IMR-90 (cell line): ENCODE results near the gene CPAMD8. TPM values are rescaled to one million over a fixed set of nuclear protein-coding genes. Genes with fewer than 3 reads are reported as not detected.

Experiments used
- ATAC-seq: fragments of 200-7000 bp; cut with Tn5 transposase; 2 replicates; pipeline ENCODE4 v1.9.1; 2020; ENCODE audit warnings: low read depth, mild to moderate bottlenecking, moderate library complexity
- BruUV-seq: library from RNA; stranded (reverse); fragments of 400-500 nt; replicated peaks from 2 replicates; lab custom pipeline; 2021; lab: Mats Ljungman, UMichigan
- CTCF ChIA-PET: fragments of 300-600 bp; formaldehyde crosslinking; extraction: SDS; loops from one replicate; lab custom pipeline; 2021; ENCODE audit warnings: antibody characterized with exemption; lab: Yijun Ruan, JAX
- POLR2A ChIA-PET: fragments of 300-600 bp; sonication (Branson Sonifier 250); formaldehyde crosslinking; loops from one replicate; lab custom pipeline; 2022; ENCODE audit warnings: antibody characterized with exemption; ENCODE audit not compliant: unreplicated experiment; lab: Charles Lee
- DNase-seq: peaks from one replicate; pipeline ENCODE4 v3.0.0; 2013
- H2AFZ ChIP-seq: replicated peaks from 2 replicates; pipeline ENCODE3; 2013; ENCODE audit warnings: low read length, mild to moderate bottlenecking; ENCODE audit not compliant: poor library complexity
- H2AK5ac ChIP-seq: 2 replicates; pipeline ENCODE4 v1.6.1; 2013; ENCODE audit warnings: low read depth, low read length, inconsistent platforms
- H2AK9ac ChIP-seq: replicated peaks from 2 replicates; pipeline ENCODE3; 2013; ENCODE audit warnings: mild to moderate bottlenecking, low read depth, low read length, moderate library complexity; ENCODE audit not compliant: poor library complexity
- H2BK120ac ChIP-seq: 2 replicates; pipeline ENCODE4 v1.6.1; 2013; ENCODE audit warnings: low read depth, low read length, inconsistent platforms
- H2BK15ac ChIP-seq: 3 replicates; pipeline ENCODE4 v1.6.1; 2013; ENCODE audit warnings: low read depth, low read length, inconsistent platforms
- H2BK20ac ChIP-seq: 2 replicates; pipeline ENCODE4 v1.6.1; 2013; ENCODE audit warnings: low read depth, mild to moderate bottlenecking, inconsistent platforms, low read length, moderate library complexity
- H2BK5ac ChIP-seq: 2 replicates; pipeline ENCODE4 v1.6.1; 2013; ENCODE audit warnings: mild to moderate bottlenecking, low read depth, low read length, inconsistent platforms; ENCODE audit not compliant: poor library complexity, severe bottlenecking
- H3K14ac ChIP-seq: replicated peaks from 2 replicates; pipeline ENCODE4 v1.6.1; 2013; ENCODE audit warnings: low read depth, low read length, inconsistent platforms
- H3K18ac ChIP-seq: 2 replicates; pipeline ENCODE4 v1.6.1; 2013; ENCODE audit warnings: low read depth, low read length, control low read depth
- H3K23ac ChIP-seq: 2 replicates; pipeline ENCODE4 v1.6.1; 2013; ENCODE audit warnings: low read depth, low read length, inconsistent platforms
- H3K27ac ChIP-seq: 2 replicates; pipeline ENCODE4 v1.5.1; 2013; ENCODE audit warnings: mild to moderate bottlenecking, control low read depth, low read length; ENCODE audit not compliant: insufficient read depth
- H3K27me3 ChIP-seq: 2 replicates; pipeline ENCODE4 v1.6.1; 2013; ENCODE audit warnings: low read length; ENCODE audit not compliant: control insufficient read depth, insufficient read depth
- H3K36me3 ChIP-seq: 2 replicates; pipeline ENCODE4 v1.6.1; 2013; ENCODE audit warnings: low read length, mixed read lengths; ENCODE audit not compliant: control insufficient read depth, insufficient read depth
- H3K4ac ChIP-seq: 2 replicates; pipeline ENCODE4 v1.6.1; 2013; ENCODE audit warnings: low read depth, low read length, inconsistent platforms
- H3K4me1 ChIP-seq: 2 replicates; pipeline ENCODE4 v1.6.1; 2013; ENCODE audit warnings: low read length, mixed read lengths; ENCODE audit not compliant: control insufficient read depth, insufficient read depth
- H3K4me2 ChIP-seq: 2 replicates; pipeline ENCODE4 v1.6.1; 2013; ENCODE audit warnings: low read depth, mild to moderate bottlenecking, control low read depth, low read length, moderate library complexity
- H3K4me3 ChIP-seq: 2 replicates; pipeline ENCODE4 v1.5.1; 2013; ENCODE audit warnings: low read depth, mild to moderate bottlenecking, control low read depth, low read length, moderate library complexity; ENCODE audit not compliant: insufficient read depth
- H3K56ac ChIP-seq: 2 replicates; pipeline ENCODE4 v1.6.1; 2013; ENCODE audit warnings: low read length, inconsistent platforms; ENCODE audit not compliant: insufficient read depth; ENCODE audit errors: extremely low read depth
- H3K79me1 ChIP-seq, 2 experiments: 2 replicates each; pipeline ENCODE4 v1.6.1; 2013; ENCODE audit warnings: low read length in 2 of 2, inconsistent platforms in 1 of 2, low read depth in 1 of 2
- H3K9ac ChIP-seq: 2 replicates; pipeline ENCODE4 v1.6.1; 2013; ENCODE audit warnings: low read depth, low read length, control low read depth
- H3K9me1 ChIP-seq: 2 replicates; pipeline ENCODE4 v1.6.1; 2013; ENCODE audit warnings: low read length, inconsistent platforms; ENCODE audit not compliant: insufficient read depth
- H3K9me3 ChIP-seq: 2 replicates; pipeline ENCODE4 v1.6.1; 2013; ENCODE audit warnings: low read length; ENCODE audit not compliant: control insufficient read depth, insufficient read depth
- H4K20me1 ChIP-seq: 2 replicates; pipeline ENCODE4 v1.6.1; 2013; ENCODE audit warnings: low read length, inconsistent platforms; ENCODE audit not compliant: insufficient read depth
- H4K5ac ChIP-seq: 2 replicates; pipeline ENCODE4 v1.6.1; 2013; ENCODE audit warnings: mild to moderate bottlenecking, low read depth, low read length, control low read depth
- H4K8ac ChIP-seq, 2 experiments: 2 replicates each; pipeline ENCODE4 v1.6.1; 2013; ENCODE audit warnings: low read depth in 2 of 2, low read length in 2 of 2, control low read depth in 1 of 2, inconsistent platforms in 1 of 2
- H4K91ac ChIP-seq: 2 replicates; pipeline ENCODE4 v1.6.1; 2013; ENCODE audit warnings: low read depth, low read length, inconsistent platforms; ENCODE audit not compliant: insufficient read depth
- CEBPB ChIP-seq: IDR thresholded peaks from 2 replicates; pipeline ENCODE4 v1.6.1; 2012; ENCODE audit warnings: low read depth, low read length, improper control_type of control experiment
- CHD1 ChIP-seq: IDR thresholded peaks from 2 replicates; pipeline ENCODE4 v1.6.1; 2012; ENCODE audit warnings: low read depth, low read length, improper control_type of control experiment
- MAFK ChIP-seq: IDR thresholded peaks from 2 replicates; pipeline ENCODE4 v1.6.1; 2012; ENCODE audit warnings: low read depth, low read length, improper control_type of control experiment
- POLR2A ChIP-seq: IDR thresholded peaks from 2 replicates; pipeline ENCODE4 v1.6.1; 2012; ENCODE audit warnings: mild to moderate bottlenecking, low read depth, low read length
- RAD21 ChIP-seq: IDR thresholded peaks from 2 replicates; pipeline ENCODE4 v1.6.1; 2012; ENCODE audit warnings: low read length, improper control_type of control experiment
- RCOR1 ChIP-seq: IDR thresholded peaks from 2 replicates; pipeline ENCODE4 v1.6.1; 2012; ENCODE audit warnings: mild to moderate bottlenecking, low read length, improper control_type of control experiment; ENCODE audit not compliant: insufficient replicate concordance
- RFX5 ChIP-seq: IDR thresholded peaks from 2 replicates; pipeline ENCODE4 v1.8.0; 2012; ENCODE audit warnings: low read depth, mild to moderate bottlenecking, low read length, moderate library complexity
- SMC3 ChIP-seq: fragments of 150-350 bp; IDR thresholded peaks from 2 replicates; pipeline ENCODE4 v1.6.1; 2016; ENCODE audit warnings: low read depth, mild to moderate bottlenecking, antibody characterized with exemption, low read length, moderate library complexity
- WGBS, 2 experiments: methylation state at CpG; one replicate each; pipeline versions ENCODE4 v1.1.5 to v1.1.7; 2013; ENCODE audit warnings: missing lambda C conversion rate in 2 of 2; ENCODE audit not compliant: insufficient read length in 1 of 2; ENCODE audit errors: extremely low coverage in 2 of 2; 5-methylcytosine and 5-hydroxymethylcytosine counted together
- dilution Hi-C: fragments of 300-500 bp; cut with HindIII; formaldehyde crosslinking; loops from one replicate; pipeline ENCODE4 v1.14.3; 2018; ENCODE audit warnings: low sequenced_read_pairs; ENCODE audit not compliant: unreplicated experiment
- in situ Hi-C: fragments of 300-500 bp; cut with MboI; formaldehyde crosslinking; loops from 3 replicates; pipeline ENCODE4 v1.14.3; 2019; ENCODE audit warnings: low sequenced_read_pairs, inconsistent platforms, mixed read lengths
- intact Hi-C: fragments of 100-400 bp; cut with micrococcal nuclease; formaldehyde crosslinking; loops from 2 replicates; pipeline ENCODE4 v1.10.0; 2022
- polyA plus RNA-seq, 3 experiments: library from polyadenylated mRNA; depleted of rRNA; stranded (reverse); fragments of >200 nt; gene quantifications; 2 replicates each; pipeline ENCODE4 v1.2.3, GENCODE V29; 2012; ENCODE audit warnings: low replicate concordance in 1 of 3
- total RNA-seq: library from RNA; depleted of rRNA; stranded (reverse); fragments of >200 nt; gene quantifications from 2 replicates; pipeline ENCODE4 v1.2.3, GENCODE V29; 2012
- TF ChIP-seq, protein P1 (sequence below): fragments of 150-350 bp; IDR thresholded peaks from 2 replicates; pipeline ENCODE4 v1.6.1; 2016; ENCODE audit warnings: low read depth, mild to moderate bottlenecking, low read length, moderate library complexity, borderline replicate concordance

Gene CPAMD8
- total and polyA plus RNA-seq, 2 of the 4 experiments (the other 2 are of a cell fraction), result 0.36 to 0.79 TPM

- BruUV-seq, result no TSS peak
- CTCF ChIA-PET, result no interaction called here
- intact Hi-C loops, result no loop called here
Measured at GRCh38 chr19:16890461-16891184, 136.0 kb downstream of the CPAMD8 start.

More at GRCh38 chr19:16890461-16891184, 136.0 kb downstream of the CPAMD8 start:
- Histone ChIP-seq H2AK5ac (no peak overlapping the region; the same call in 1 of the 2 replicates), H3K4ac (no peak overlapping the region), H3K9me1 (no peaks in the 10 kb centered on the region), H4K91ac (no peak overlapping the region), H3K9ac (no peak overlapping the region), H2AFZ (no peak overlapping the region), H3K27ac (no peak overlapping the region), H3K27me3 (peaks cover 3% of the 10 kb centered on the region; the same call in 1 of the 2 replicates), H2BK5ac (no peak overlapping the region), H3K23ac (no peak overlapping the region), H3K14ac (no peak overlapping the region), H4K8ac (no peak overlapping the region), H3K4me1 (no peaks in the 10 kb centered on the region), H2BK120ac (no peak overlapping the region), H4K20me1 (no peaks in the 10 kb centered on the region), H3K36me3 (no peaks in the 10 kb centered on the region), H2AK9ac (no peak overlapping the region), H3K56ac (no peak overlapping the region), H3K9me3 (no peaks in the 10 kb centered on the region), H4K5ac (no peak overlapping the region), H3K18ac (no peak overlapping the region), H2BK15ac (no peak overlapping the region), H3K4me2 (no peak overlapping the region), H3K4me3 (no peak overlapping the region), H2BK20ac (no peak overlapping the region), H3K79me1 (no peaks in the 10 kb centered on the region)
- ATAC-seq (no peak), DNase-seq (no peak)
- WGBS, 2 experiments, result no CpG with 5 or more reads among the region's 24 CpGs
- POLR2A ChIA-PET, result no interaction called here
- TF ChIP-seq POLR2A, result no peak
- TF ChIP-seq MAFK, result no peak
- no peak for TF ChIP-seq RCOR1
- no peak for TF ChIP-seq SMC3
- no peak for TF ChIP-seq CHD1
- TF ChIP-seq, protein P1, sequence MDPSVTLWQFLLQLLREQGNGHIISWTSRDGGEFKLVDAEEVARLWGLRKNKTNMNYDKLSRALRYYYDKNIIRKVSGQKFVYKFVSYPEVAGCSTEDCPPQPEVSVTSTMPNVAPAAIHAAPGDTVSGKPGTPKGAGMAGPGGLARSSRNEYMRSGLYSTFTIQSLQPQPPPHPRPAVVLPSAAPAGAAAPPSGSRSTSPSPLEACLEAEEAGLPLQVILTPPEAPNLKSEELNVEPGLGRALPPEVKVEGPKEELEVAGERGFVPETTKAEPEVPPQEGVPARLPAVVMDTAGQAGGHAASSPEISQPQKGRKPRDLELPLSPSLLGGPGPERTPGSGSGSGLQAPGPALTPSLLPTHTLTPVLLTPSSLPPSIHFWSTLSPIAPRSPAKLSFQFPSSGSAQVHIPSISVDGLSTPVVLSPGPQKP, result no peak
- TF ChIP-seq RFX5, result no peak
- TF ChIP-seq CEBPB, result no peak
- TF ChIP-seq RAD21, result no peak
- in situ Hi-C loops (no loop called here), dilution Hi-C loops (no loop called here)
